Measurements from ENCODE around the gene RALGPS1. TPM values are rescaled to one million over a fixed set of nuclear protein-coding genes. Genes with fewer than 3 reads are reported as not detected.

RALGPS1 gene
- total RNA-seq, 1 experiment from 2014 or later = 28.5 TPM

DNA sequence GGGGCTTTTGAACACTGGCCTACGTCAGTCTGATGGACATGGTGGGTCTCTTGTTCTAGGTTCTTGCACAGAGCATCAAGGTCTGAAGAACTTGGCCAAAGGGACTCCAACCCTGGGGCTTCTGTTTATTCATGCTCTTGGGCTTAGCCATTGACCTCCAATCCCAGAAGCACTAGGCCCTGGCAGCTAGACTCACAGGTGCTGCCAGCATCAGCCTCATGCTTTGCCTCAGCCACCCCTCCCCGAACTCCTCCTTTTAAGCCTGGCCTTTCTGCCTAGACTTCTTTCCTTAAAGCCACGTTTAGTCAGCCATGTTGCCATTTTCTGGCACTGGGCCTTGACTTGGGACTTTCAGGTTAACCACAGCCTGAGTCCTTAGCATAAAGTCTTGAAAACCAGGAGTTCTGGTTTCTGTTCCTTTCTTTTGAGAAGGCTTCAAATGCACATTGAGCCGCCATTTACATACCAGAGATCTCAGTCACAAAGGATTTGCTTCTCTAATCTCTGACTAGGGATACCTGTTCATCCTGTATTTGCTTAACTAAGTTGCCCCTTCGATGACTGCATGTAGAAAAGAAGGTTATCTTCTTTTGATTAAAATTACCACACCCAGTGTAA lies 153.1 kb downstream of the RALGPS1 start (continued):
- no peak for TF ChIP-seq AFF4 (CRISPR knock-in tag; IDR thresholded peaks at IDR 0.05; ENCODE audit: borderline replicate concordance)
- TF ChIP-seq, protein P1, sequence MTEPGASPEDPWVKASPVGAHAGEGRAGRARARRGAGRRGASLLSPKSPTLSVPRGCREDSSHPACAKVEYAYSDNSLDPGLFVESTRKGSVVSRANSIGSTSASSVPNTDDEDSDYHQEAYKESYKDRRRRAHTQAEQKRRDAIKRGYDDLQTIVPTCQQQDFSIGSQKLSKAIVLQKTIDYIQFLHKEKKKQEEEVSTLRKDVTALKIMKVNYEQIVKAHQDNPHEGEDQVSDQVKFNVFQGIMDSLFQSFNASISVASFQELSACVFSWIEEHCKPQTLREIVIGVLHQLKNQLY (CRISPR knock-in tag; IDR thresholded peaks at IDR 0.05) = no peak
- TF ChIP-seq MXD4 (CRISPR knock-in tag; IDR thresholded peaks at IDR 0.05; ENCODE audit: borderline replicate concordance) = no peak
- no peak for TF ChIP-seq ZNF512 (CRISPR knock-in tag; IDR thresholded peaks at IDR 0.05; ENCODE audit: borderline replicate concordance)
- no peak for TF ChIP-seq ZNF281 (CRISPR knock-in tag; IDR thresholded peaks at IDR 0.05)
- no peak for TF ChIP-seq KAT7 (CRISPR knock-in tag; IDR thresholded peaks at IDR 0.05; ENCODE audit: borderline replicate concordance)
- no peak for TF ChIP-seq ERG (CRISPR knock-in tag; IDR thresholded peaks at IDR 0.05)
- TF ChIP-seq GRHL2 (CRISPR knock-in tag; IDR thresholded peaks at IDR 0.05; ENCODE audit: insufficient replicate concordance, severe bottlenecking) = no peak
- no peak for TF ChIP-seq EMX1 (CRISPR knock-in tag; IDR thresholded peaks at IDR 0.05)

DNA sequence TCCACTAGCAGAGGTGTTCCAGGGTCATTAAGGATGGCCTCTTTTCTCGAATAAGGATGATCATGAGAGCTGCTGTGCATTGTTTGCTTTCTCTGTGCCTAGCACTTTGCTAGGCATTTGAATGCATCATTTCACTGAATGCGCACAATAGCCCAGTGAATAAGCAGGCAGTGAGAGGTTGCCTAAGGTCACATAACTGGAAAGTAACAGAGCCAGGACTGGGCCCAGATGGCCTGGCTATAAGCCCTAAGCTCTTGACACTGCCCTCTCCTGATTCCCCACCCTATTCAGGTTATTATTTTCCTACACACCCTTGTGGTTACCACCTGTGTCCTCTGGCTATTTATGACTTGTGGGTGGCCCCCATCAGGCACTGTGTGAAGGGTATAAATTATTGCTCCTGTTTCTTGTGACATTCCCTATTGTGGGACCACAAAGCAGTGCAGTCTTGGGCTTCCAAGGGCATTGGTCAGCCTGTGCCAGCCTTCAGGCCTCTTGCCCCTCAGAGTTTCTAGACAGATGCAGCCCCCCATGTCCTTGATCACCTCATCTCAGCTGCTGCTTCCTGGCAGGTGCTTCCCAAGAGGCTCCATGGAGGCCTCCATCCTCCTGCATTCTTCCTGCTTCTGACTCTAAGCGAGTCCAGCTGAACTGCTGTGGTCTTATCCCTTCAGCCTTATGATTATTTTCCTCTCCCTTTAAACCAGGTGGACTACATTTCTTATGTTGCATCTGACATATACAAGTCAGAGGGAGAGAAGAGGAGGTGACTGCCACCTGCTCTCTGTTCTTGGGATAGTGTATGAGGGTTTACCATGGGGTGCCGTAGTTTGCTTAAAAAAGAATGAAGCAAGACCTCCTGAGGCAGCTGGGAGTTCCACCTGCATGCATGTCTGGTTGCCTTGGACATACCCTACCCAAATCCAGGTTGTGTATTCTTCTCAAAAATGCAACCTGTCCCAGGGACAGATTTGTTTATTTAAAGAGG lies 160.3 kb downstream of the RALGPS1 start:
- H3K27me3 Mint-ChIP-seq (ENCODE audit: low read depth) = peaks cover 3% of the 10 kb centered on the region; the same call in 1 of the 2 replicates
- H3K4me1 Mint-ChIP-seq = peaks cover 47% of the 10 kb centered on the region
- POLR2A ChIA-PET = no interaction called here
- H3K9me3 Mint-ChIP-seq = peaks cover 20% of the 10 kb centered on the region
- no peak overlapping the region for H3K4me3 Mint-ChIP-seq
- CTCF ChIA-PET = interaction anchor here (1.4 to 1.8 kb wide), 4 partner anchors 37 to 140 kb away, joined by 4 to 6 read pairs (median 4); no protein-coding TSS in a partner anchor
- H3K36me3 Mint-ChIP-seq = peaks cover 18% of the 10 kb centered on the region
- peak; percentile 47 for ATAC-seq
- H3K27ac Mint-ChIP-seq = peak overlapping the region; percentile 45; the same call in 1 of the 2 replicates
- DNase-seq (ENCODE audit: low spot score) = no peak
- TF ChIP-seq ZNF317 (CRISPR knock-in tag; IDR thresholded peaks at IDR 0.05; ENCODE audit: borderline replicate concordance, low read depth) (no peak), MXD4 (CRISPR knock-in tag; IDR thresholded peaks at IDR 0.05; ENCODE audit: borderline replicate concordance) (no peak), CBFB (CRISPR knock-in tag; IDR thresholded peaks at IDR 0.05; ENCODE audit: low read depth) (no peak), CDX4 (CRISPR knock-in tag; IDR thresholded peaks at IDR 0.05; ENCODE audit: borderline replicate concordance) (no peak), ATF1 (CRISPR knock-in tag; IDR thresholded peaks at IDR 0.05) (no peak), KAT7 (CRISPR knock-in tag; IDR thresholded peaks at IDR 0.05; ENCODE audit: borderline replicate concordance) (no peak), ZNF121 (CRISPR knock-in tag; IDR thresholded peaks at IDR 0.05) (no peak), TEAD1 (CRISPR knock-in tag; IDR thresholded peaks at IDR 0.05) (no peak), PRRX2 (CRISPR knock-in tag; IDR thresholded peaks at IDR 0.05) (no peak), RELA (CRISPR knock-in tag; IDR thresholded peaks at IDR 0.05; ENCODE audit: borderline replicate concordance) (no peak), ETV6 (CRISPR knock-in tag; IDR thresholded peaks at IDR 0.05) (no peak)
- TF ChIP-seq, protein P2, sequence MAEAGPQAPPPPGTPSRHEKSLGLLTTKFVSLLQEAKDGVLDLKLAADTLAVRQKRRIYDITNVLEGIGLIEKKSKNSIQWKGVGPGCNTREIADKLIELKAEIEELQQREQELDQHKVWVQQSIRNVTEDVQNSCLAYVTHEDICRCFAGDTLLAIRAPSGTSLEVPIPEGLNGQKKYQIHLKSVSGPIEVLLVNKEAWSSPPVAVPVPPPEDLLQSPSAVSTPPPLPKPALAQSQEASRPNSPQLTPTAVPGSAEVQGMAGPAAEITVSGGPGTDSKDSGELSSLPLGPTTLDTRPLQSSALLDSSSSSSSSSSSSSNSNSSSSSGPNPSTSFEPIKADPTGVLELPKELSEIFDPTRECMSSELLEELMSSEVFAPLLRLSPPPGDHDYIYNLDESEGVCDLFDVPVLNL (CRISPR knock-in tag; IDR thresholded peaks at IDR 0.05; ENCODE audit: borderline replicate concordance, low read depth) = no peak
